ENCODE data around the gene RAD21L1. TPM values are rescaled to one million over a fixed set of nuclear protein-coding genes. Genes with fewer than 3 reads are reported as not detected.
A peak's percentile ranks its signal among the peaks of the same experiment; 100 is the strongest.

Gene RAD21L1
- total RNA-seq, 1 donor from 2014 or later: not detected

- no peak overlapping the region for H3K4me3 Mint-ChIP-seq (ENCODE audit: low read depth)
- peaks cover 3% of the 10 kb centered on the region for H3K27me3 Mint-ChIP-seq
These were observed 68.0 kb downstream of the RAD21L1 start for GRCh38 chr20:1293641-1294379.

DNA sequence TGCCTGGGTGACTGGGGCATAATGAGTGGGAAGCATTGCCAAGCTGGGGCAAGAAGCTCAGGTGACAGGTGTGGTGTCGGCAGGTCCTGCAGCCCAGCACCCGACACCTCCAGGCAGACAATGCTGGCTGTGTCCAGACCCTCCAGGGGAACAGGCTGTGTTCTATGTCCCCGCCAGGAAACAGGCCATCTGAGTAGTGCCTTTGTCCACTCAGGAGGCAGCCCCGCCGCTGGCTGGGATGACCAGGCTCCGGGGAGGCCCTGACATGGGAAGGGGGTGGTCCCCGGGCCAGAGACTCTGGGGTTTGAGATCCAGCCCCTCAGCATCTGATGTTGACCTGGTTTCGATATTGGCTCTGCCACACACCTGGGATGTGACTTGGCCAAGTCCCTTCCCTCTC, 68.7 kb downstream of the RAD21L1 start:
- Mint-ChIP-seq H3K36me3 (ENCODE audit: insufficient read depth) (no peaks in the 10 kb centered on the region), H3K4me1 (ENCODE audit: low read depth) (no peaks in the 10 kb centered on the region), H3K4me3 (ENCODE audit: low read depth) (no peak overlapping the region), H3K9me3 (ENCODE audit: low read depth) (no peaks in the 10 kb centered on the region), H3K27me3 (peaks cover 3% of the 10 kb centered on the region), H3K27ac (no peak overlapping the region)
- TF ChIP-seq, protein P1, sequence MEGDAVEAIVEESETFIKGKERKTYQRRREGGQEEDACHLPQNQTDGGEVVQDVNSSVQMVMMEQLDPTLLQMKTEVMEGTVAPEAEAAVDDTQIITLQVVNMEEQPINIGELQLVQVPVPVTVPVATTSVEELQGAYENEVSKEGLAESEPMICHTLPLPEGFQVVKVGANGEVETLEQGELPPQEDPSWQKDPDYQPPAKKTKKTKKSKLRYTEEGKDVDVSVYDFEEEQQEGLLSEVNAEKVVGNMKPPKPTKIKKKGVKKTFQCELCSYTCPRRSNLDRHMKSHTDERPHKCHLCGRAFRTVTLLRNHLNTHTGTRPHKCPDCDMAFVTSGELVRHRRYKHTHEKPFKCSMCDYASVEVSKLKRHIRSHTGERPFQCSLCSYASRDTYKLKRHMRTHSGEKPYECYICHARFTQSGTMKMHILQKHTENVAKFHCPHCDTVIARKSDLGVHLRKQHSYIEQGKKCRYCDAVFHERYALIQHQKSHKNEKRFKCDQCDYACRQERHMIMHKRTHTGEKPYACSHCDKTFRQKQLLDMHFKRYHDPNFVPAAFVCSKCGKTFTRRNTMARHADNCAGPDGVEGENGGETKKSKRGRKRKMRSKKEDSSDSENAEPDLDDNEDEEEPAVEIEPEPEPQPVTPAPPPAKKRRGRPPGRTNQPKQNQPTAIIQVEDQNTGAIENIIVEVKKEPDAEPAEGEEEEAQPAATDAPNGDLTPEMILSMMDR (IDR thresholded peaks at IDR 0.05; ENCODE audit: unreplicated experiment): no peak
- no peak for DNase-seq (ENCODE audit: low spot score, unreplicated experiment)

More at GRCh38 chr20:1293641-1294379, 68.0 kb downstream of the RAD21L1 start:
- Mint-ChIP-seq H3K9me3 (ENCODE audit: low read depth) (no peaks in the 10 kb centered on the region), H3K4me1 (ENCODE audit: low read depth) (no peaks in the 10 kb centered on the region), H3K36me3 (ENCODE audit: insufficient read depth) (no peaks in the 10 kb centered on the region), H3K27ac (no peak overlapping the region)
- TF ChIP-seq, protein P1 (IDR thresholded peaks at IDR 0.05; ENCODE audit: unreplicated experiment): no peak
- DNase-seq (ENCODE audit: low spot score, unreplicated experiment): no peak

GRCh38 chr20:1295276-1295930, 69.6 kb downstream of the RAD21L1 start:
- Mint-ChIP-seq H3K9me3 (ENCODE audit: low read depth) (no peaks in the 10 kb centered on the region), H3K36me3 (ENCODE audit: insufficient read depth) (no peaks in the 10 kb centered on the region), H3K4me3 (ENCODE audit: low read depth) (no peak overlapping the region)

DNA sequence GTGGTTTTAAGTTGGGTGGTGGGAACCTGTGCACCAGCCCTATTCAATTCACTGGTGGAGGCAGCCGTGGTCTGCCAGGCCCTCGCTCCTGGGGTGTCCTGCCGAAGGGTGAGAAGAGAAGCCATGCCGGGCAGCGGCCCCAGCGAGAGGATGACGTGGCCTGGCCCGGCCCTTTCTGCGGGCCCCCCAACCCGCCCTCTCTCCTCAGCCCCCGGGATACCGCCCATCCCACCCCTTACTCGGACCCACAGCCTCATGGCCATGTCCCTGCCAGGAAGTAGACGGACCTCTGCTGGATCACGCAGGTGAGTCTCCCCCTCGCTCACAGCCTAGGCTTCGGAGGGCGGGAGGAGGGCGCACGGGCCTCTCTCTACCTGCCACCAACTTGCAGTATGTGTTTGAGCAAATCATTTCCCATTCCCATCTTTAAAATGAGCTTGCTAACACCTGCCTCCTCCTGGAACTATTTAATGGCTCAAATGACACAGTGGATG, 70.3 kb downstream of the RAD21L1 start:
- TF ChIP-seq, protein P1 (IDR thresholded peaks at IDR 0.05; ENCODE audit: unreplicated experiment): no peak
- Mint-ChIP-seq H3K9me3 (ENCODE audit: low read depth) (no peaks in the 10 kb centered on the region), H3K4me3 (ENCODE audit: low read depth) (no peak overlapping the region), H3K27ac (no peak overlapping the region), H3K36me3 (ENCODE audit: insufficient read depth) (no peaks in the 10 kb centered on the region), H3K27me3 (peaks cover 3% of the 10 kb centered on the region), H3K4me1 (ENCODE audit: low read depth) (no peaks in the 10 kb centered on the region)
- no peak for DNase-seq (ENCODE audit: low spot score, unreplicated experiment)

More at GRCh38 chr20:1295276-1295930, 69.6 kb downstream of the RAD21L1 start:
- DNase-seq (ENCODE audit: low spot score, unreplicated experiment): no peak
- H3K4me1 Mint-ChIP-seq (ENCODE audit: low read depth): no peaks in the 10 kb centered on the region
- peak overlapping the region; percentile 45 for H3K27ac Mint-ChIP-seq
- H3K27me3 Mint-ChIP-seq: peaks cover 3% of the 10 kb centered on the region
- TF ChIP-seq, protein P1 (IDR thresholded peaks at IDR 0.05; ENCODE audit: unreplicated experiment): no peak

DNA sequence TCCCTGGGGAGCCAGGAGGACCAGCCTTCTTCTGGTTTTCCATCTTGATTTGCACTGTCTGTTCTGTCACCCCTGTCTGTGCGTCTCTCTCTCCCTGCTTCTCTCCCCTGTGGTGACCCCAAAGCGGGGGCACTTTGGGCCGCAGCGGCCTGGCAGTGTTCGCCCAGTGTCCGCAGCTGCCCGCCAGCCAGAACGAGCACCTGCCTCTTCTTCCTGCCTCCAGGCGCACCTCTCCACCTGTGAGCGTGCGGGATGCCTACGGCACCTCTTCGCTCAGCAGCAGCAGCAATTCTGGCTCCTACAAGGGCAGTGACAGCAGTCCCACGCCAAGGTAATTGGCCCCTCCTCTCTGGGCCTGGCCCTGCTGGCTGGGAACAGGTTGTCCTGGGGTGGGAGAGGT, 71.1 kb downstream of the RAD21L1 start:
- Mint-ChIP-seq H3K27ac (no peak overlapping the region), H3K36me3 (ENCODE audit: insufficient read depth) (no peaks in the 10 kb centered on the region), H3K4me3 (ENCODE audit: low read depth) (no peak overlapping the region), H3K27me3 (peaks cover 2% of the 10 kb centered on the region), H3K4me1 (ENCODE audit: low read depth) (no peaks in the 10 kb centered on the region), H3K9me3 (ENCODE audit: low read depth) (no peaks in the 10 kb centered on the region)
- no peak for DNase-seq (ENCODE audit: low spot score, unreplicated experiment)
- TF ChIP-seq, protein P1 (IDR thresholded peaks at IDR 0.05; ENCODE audit: unreplicated experiment): no peak
